Lung (tissue), 12 donors: ENCODE data around the gene TACR2. TPM values are rescaled to one million over a fixed set of nuclear protein-coding genes. Genes with fewer than 3 reads are reported as not detected.
A peak's percentile ranks its signal among the peaks of the same experiment; 100 is the strongest.

Experiments used
- ATAC-seq: fragments of 200-7000 bp; cut with Tn5 transposase; one replicate; pipeline ENCODE4 v1.9.1; 2020; ENCODE audit warnings: moderate number of reproducible peaks; ENCODE audit not compliant: insufficient read depth, low FRiP score
- DNase-seq, 3 donors: peaks; one replicate each; pipeline ENCODE4 v3.0.0-alpha.2; 2013 to 2017
- H3K27ac ChIP-seq, 2 donors: one replicate each; pipeline ENCODE4 v1.5.1; 2013; ENCODE audit warnings: mild to moderate bottlenecking in 2 of 2, moderate library complexity in 2 of 2, control low read depth in 1 of 2, inconsistent platforms in 1 of 2, low read depth in 1 of 2, low read length in 1 of 2
- H3K27me3 ChIP-seq, 3 donors: one replicate each; pipeline ENCODE4 v1.5.1; 2013; ENCODE audit warnings: low read length in 2 of 3; ENCODE audit not compliant: control insufficient read depth in 3 of 3, insufficient read depth in 3 of 3
- H3K36me3 ChIP-seq, 4 donors: one replicate each; pipeline ENCODE4 v1.5.1; 2013; ENCODE audit warnings: low read length in 4 of 4, mild to moderate bottlenecking in 1 of 4, moderate library complexity in 1 of 4; ENCODE audit not compliant: control insufficient read depth in 4 of 4, insufficient read depth in 4 of 4
- H3K4me1 ChIP-seq, 5 donors: one replicate each; pipeline ENCODE4 v1.5.1; 2013; ENCODE audit warnings: low read length in 5 of 5, mild to moderate bottlenecking in 2 of 5, moderate library complexity in 1 of 5; ENCODE audit not compliant: control insufficient read depth in 5 of 5, insufficient read depth in 5 of 5
- H3K4me3 ChIP-seq: one replicate; pipeline ENCODE4 v1.5.1; 2013; ENCODE audit warnings: mild to moderate bottlenecking, control low read depth, moderate library complexity
- H3K9ac ChIP-seq, 2 donors: one replicate each; pipeline ENCODE4 v1.5.1; 2013; ENCODE audit warnings: low read length in 2 of 2, control low read depth in 1 of 2; ENCODE audit not compliant: insufficient read depth in 1 of 2
- H3K9me3 ChIP-seq, 4 donors: one replicate each; pipeline ENCODE4 v1.5.1; 2013; ENCODE audit warnings: low read length in 3 of 4, mild to moderate bottlenecking in 1 of 4, moderate library complexity in 1 of 4; ENCODE audit not compliant: control insufficient read depth in 4 of 4, insufficient read depth in 3 of 4
- WGBS, 2 donors: extraction: QIAGEN DNeasy Blood & Tissue Kit; methylation state at CpG; one replicate each; pipeline ENCODE4 v1.1.7; 2013; 5-methylcytosine and 5-hydroxymethylcytosine counted together
- polyA plus RNA-seq, 2 donors: library from polyadenylated mRNA; stranded (reverse); fragments of 200-250 nt; gene quantifications; one replicate each; pipeline ENCODE4 v1.2.1, GENCODE V29; 2013
- total RNA-seq, 2 donors: library from RNA; depleted of rRNA in 1 of 2; stranded (reverse); fragments of >200 nt in 1 of 2; gene quantifications; one replicate each; pipeline ENCODE4 v1.2.1, GENCODE V29; 2014 to 2021
- TF ChIP-seq, protein P1 (sequence below): IDR thresholded peaks from 2 replicates; pipeline ENCODE4 v1.5.1; 2012; ENCODE audit warnings: mild to moderate bottlenecking; ENCODE audit errors: control extremely low read depth, extremely low read depth
- donor health status: control.
- donor health status: control.
- donor health status: Bipolar disorder and iron deficiency.
- donor health status: healthy.
- donor health status: DM: yes; HTN: yes; CAD: no.

TACR2 gene
- total and polyA plus RNA-seq, 4 donors = 0.28 to 0.83 (median 0.50) TPM

- no peak for ATAC-seq
- H3K27me3 ChIP-seq = no peaks in the 10 kb centered on the region
- TF ChIP-seq, protein P1, sequence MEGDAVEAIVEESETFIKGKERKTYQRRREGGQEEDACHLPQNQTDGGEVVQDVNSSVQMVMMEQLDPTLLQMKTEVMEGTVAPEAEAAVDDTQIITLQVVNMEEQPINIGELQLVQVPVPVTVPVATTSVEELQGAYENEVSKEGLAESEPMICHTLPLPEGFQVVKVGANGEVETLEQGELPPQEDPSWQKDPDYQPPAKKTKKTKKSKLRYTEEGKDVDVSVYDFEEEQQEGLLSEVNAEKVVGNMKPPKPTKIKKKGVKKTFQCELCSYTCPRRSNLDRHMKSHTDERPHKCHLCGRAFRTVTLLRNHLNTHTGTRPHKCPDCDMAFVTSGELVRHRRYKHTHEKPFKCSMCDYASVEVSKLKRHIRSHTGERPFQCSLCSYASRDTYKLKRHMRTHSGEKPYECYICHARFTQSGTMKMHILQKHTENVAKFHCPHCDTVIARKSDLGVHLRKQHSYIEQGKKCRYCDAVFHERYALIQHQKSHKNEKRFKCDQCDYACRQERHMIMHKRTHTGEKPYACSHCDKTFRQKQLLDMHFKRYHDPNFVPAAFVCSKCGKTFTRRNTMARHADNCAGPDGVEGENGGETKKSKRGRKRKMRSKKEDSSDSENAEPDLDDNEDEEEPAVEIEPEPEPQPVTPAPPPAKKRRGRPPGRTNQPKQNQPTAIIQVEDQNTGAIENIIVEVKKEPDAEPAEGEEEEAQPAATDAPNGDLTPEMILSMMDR = no peak
- H3K4me1 ChIP-seq = peaks cover 0 to 16% (median 10%) of the 10 kb centered on the region in 5 donors
- H3K27ac ChIP-seq = no peak overlapping the region
- H3K36me3 ChIP-seq = no peaks in the 10 kb centered on the region
- H3K9me3 ChIP-seq = no peaks in the 10 kb centered on the region
- no peak for DNase-seq
- H3K9ac ChIP-seq = no peak overlapping the region
- WGBS, 2 donors = 97 to 98% methylated on average over 11 of the region's 11 CpGs
- H3K4me3 ChIP-seq = no peak overlapping the region
Observed at GRCh38 chr10:69434926-69435325, 18.2 kb upstream of the TACR2 start.

DNA sequence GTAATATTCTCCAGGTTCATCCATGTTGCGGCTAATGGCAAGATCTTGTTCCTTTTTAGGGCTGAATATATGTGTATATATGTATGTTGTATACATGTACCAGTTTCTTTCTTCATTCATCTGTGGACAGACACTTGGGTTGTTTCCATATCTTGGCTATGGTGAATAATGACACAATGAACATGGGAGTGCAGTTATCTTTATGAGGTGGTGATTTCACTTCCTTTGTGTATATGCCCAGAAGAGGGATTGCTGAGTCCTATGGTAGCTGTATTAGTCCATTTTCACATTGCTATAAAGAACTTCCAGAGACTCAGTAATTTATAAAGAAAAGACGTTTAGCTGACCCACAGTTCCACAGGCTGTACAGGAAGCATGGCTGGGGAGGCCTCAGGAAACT lies 17.5 kb upstream of the TACR2 start:
- Histone ChIP-seq H3K36me3 (no peaks in the 10 kb centered on the region), H3K27ac (no peak overlapping the region), H3K4me3 (no peak overlapping the region), H3K9me3 (no peaks in the 10 kb centered on the region), H3K9ac (no peak overlapping the region), H3K4me1 (peaks cover 0 to 11% (median 5%) of the 10 kb centered on the region in 5 donors), H3K27me3 (no peaks in the 10 kb centered on the region)
- WGBS, 2 donors = 79 to 89% methylated on average over 2 of the region's 2 CpGs
- ATAC-seq (no peak), DNase-seq (no peak)
- TF ChIP-seq, protein P1 = no peak

- no peak for ATAC-seq
- H3K9ac ChIP-seq = no peak overlapping the region
- no peaks in the 10 kb centered on the region for H3K36me3 ChIP-seq
- H3K4me3 ChIP-seq = no peak overlapping the region
- DNase-seq = no peak
- H3K27me3 ChIP-seq = no peaks in the 10 kb centered on the region
- TF ChIP-seq, protein P1 = no peak
- peaks cover 0 to 7% (median 0%) of the 10 kb centered on the region in 5 donors for H3K4me1 ChIP-seq
- H3K27ac ChIP-seq = no peak overlapping the region
- WGBS, 2 donors = 75 to 89% methylated on average over 8 of the region's 8 CpGs
- H3K9me3 ChIP-seq = no peaks in the 10 kb centered on the region
Observed at GRCh38 chr10:69428165-69428564, 11.4 kb upstream of the TACR2 start.

DNA sequence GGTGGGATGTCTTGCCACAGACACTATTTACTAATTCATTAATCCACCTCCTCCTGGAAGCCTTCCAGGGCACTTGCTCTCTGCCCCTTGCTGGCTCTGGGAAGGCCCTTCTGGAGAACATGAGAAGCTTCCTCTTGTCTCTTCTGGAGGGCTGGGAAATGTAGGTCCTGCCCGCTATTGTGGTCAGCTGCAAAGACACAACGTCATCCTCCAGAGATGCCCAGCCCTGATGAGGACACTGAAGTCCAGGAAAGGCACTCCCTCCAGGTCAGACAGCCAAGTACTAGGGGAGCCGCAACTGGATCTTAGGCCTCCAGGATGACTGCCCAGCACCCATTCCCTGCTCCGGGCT lies 9.6 kb upstream of the TACR2 start:
- no peaks in the 10 kb centered on the region for H3K27me3 ChIP-seq
- no peaks in the 10 kb centered on the region for H3K9me3 ChIP-seq
- DNase-seq (no peak), ATAC-seq (no peak)
- H3K36me3 ChIP-seq = no peaks in the 10 kb centered on the region
- peak overlapping the region in 1 of 2 donors; percentile 50 for H3K27ac ChIP-seq
- H3K4me3 ChIP-seq = no peak overlapping the region
- H3K9ac ChIP-seq = no peak overlapping the region
- TF ChIP-seq, protein P1 = no peak
- H3K4me1 ChIP-seq = peaks cover 0 to 11% (median 0%) of the 10 kb centered on the region in 5 donors
- WGBS, 2 donors = 70 to 83% methylated on average over 4 of the region's 4 CpGs
